HG03457 (cell line): ENCODE results near the gene MIER1.
"Not testable (repeated sequence)": the region's sequence is repeated elsewhere in the genome, so short reads cannot be mapped to it uniquely, and the experiment has no call there.

Experiments
- ATAC-seq: cut with Tn5 transposase; IDR thresholded peaks from one replicate; pipeline ENCODE4 v1.9.1; 2021; ENCODE audit warnings: moderate number of reproducible peaks; ENCODE audit not compliant: unreplicated experiment

The MIER1 gene

DNA sequence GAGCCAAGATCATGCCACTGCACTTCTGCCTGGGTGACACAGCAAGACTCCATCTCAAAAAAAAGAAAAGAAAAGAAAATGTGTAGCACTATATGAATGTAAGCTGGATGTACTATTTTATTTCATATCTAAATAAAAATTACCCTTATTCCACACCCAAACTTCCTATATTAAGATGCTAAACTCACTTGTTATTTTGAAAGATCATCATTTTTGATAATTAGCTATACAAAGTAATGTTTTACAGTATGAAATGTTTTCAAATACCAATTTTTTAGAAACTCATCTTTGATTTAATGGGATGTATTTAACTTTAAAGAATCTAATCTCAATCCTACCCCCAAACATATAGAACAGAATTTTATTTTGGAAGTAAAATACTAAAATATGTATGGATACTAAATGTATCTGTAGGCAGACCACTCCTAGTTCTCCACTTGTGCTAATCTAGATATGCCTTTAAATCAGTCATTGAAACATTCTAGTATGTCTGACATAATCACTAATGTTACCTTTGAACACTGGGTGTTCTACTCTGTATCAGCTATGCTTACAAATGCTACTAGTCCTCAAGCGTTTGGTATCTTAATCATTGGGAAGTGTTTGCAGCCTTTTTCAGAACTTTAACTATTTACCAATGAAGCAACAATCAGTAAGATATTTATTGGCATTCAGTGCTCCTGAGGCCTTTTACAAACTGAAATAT lies 12.9 kb downstream of the MIER1 start:
- no peak for ATAC-seq

DNA sequence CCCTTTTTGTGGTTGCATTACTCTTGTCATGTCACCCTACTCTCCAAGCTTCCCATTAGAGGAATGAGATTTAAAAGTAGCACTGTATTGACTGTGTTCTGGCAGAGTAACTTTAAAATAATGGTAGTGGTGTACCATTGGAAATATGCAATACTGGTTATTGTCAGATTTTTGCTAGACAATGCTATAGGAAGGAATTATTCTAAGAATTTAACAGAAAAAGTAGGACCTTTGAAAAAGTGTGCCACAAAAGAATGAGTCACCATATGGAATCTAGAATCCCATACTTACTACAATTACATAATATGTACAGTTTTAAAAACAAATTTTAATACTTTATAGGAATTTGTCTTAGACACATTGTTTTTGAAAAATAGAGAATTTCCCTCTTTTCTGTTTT lies 13.8 kb downstream of the MIER1 start:
- ATAC-seq, result no peak

DNA sequence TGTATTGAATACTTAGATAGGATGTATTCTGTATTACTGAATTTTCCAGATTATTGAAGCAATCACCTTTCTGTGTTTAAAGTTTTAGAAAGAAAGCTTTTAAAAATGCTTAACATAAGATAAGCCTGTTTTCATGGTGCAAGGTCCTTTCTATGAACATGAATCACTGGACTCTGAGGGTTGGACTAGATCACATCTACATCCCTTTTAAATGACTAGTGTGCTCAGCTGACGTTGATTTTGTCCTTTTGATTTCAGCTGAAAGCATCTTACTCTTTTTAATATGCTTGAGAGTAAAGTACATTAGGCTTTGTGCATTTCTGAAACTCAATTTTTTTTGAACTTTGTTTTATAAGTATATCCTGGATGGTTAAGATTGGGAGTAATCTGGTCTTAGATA lies 16.2 kb downstream of the MIER1 start:
- ATAC-seq, result no peak

DNA sequence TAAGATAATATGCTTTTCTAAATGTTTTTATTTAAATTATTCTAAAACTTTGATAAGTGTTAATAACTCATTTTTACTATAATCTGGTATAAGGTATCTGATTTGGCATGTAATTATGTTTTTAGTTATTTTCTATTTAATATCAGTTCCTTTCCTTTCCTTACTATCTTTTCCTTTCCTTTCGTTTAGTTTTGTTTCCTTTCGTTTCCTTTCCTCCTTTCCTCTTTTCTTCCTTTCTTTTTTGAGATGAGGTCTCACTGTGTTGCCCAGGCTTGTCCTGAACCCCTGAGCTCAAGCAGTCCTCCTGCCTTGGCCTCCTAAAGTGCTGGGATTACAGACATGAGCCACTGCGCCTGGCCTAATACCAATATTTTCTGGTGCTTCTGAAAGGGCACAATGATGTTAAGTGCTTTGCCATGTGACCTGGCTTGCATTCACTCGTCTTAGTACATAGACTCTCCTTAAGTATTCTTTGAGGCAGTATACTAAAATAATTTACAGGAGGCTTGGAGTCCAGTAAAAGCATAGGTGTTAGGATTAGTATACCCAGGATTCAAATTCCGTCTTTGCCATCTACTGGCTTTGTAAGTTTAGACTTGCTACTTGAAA lies 18.7 kb downstream of the MIER1 start:
- ATAC-seq, result no peak

DNA sequence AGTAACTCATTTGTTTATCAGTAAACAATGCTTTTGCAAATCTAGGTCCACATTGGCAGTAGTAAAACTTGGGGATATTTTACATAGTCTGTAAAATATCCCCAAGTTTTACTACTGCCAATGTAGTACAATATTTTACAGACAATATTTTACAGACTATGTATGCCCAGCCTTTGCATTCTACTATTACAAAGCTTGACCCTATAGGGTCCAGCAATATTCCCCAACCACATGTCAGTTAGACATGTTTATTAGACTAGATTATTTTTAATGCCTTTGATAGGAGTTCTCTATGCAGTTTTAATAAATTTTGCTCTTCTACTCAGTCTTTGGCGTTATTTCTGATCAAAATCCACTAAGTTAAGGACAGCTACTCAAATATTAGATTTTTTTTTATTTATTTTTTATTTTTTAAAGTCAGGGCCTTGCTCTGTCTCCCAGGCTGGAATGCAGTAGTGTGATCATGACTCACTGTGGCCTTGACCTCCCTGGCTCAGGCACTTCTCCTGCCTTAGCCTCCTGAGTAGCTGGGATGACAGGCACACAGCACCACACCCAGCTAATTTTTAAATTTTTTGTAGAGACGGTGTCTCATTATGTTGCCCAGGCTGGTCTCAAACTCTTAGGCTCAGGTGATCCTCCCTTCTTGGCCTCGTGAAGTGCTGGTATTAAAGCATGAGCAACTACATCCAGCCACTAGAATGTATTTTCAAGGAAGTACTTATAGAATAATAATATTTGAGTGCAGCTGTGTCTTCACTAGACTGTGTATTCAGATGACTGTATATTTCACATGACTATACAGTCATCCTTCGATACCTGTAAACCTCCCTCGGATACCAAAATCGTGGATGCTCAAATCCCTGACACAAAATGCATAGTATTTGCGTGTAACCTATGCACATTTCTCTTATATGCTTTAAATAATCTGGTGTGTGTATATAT lies 19.8 kb downstream of the MIER1 start:
- no peak for ATAC-seq

- no peak for ATAC-seq
These were observed 20.5 kb downstream of the MIER1 start for GRCh38 chr1:66945316-66945715.

DNA sequence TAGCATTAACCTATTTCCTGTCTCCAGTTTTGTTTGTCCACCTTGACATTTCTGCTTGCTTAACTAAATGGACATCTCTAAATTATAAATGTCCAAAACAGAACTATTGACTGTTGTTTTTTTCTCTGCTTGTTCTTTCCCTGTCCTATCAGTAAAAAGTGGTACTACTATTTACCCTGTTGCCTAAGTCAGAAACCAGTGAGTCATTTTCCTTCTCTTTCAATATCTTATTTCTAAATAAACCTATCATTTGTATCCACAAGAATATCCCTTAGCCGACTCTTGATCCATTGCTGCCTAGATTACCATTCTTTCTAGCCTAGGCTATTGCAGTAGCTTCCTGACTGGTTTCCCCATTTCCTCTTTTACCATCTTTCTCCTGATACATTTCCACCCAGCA lies 22.5 kb downstream of the MIER1 start:
- ATAC-seq, result no peak

DNA sequence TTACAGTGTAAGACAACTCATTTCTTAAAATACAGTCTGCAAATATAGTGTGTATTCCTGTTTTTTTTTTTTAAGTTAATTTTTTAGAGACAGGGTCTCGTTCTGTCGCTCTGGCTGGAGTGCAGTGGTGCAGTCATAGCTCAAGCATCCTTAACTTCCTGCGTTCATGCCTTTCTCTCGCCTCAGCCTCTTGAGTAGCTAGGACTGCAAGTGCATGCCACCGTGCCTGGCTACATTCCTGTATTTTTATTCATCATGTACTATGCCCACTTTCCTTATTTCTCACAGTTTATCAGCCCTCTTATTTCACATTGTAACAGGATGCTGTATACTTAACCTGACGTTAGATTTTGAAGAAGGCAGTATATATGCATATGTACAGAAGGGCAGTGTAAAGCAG lies 26.7 kb downstream of the MIER1 start:
- ATAC-seq, result no peak

- peak; percentile 80 for ATAC-seq
These were observed 29.4 kb downstream of the MIER1 start for GRCh38 chr1:66954208-66954607.

- no peak for ATAC-seq
These were observed 33.1 kb downstream of the MIER1 start for GRCh38 chr1:66957938-66958337.

GRCh38 chr1:66966188-66966873 lies 41.5 kb downstream of the MIER1 start:
- not testable (repeated sequence) for ATAC-seq

DNA sequence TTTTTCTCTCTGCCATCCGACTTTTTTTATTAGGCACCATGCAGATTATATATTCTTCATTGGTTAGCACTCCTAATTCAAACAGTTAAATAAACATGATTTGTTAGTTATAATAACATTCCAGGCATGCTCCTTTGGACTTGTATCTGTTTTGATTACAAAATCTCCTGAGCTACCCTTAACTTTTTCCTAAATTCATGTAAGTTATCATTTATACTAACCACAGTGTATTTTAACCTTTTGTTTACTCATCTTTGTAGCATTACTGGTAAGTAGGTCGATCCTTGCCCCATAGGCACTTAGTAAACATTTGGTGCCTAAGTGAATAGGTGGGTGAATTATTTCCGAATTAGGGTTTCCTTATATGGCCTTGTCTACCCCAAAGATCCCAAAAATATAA lies 43.8 kb downstream of the MIER1 start:
- ATAC-seq, result no peak

- ATAC-seq, result no peak
These were observed 53.4 kb downstream of the MIER1 start for GRCh38 chr1:66978201-66978600.

DNA sequence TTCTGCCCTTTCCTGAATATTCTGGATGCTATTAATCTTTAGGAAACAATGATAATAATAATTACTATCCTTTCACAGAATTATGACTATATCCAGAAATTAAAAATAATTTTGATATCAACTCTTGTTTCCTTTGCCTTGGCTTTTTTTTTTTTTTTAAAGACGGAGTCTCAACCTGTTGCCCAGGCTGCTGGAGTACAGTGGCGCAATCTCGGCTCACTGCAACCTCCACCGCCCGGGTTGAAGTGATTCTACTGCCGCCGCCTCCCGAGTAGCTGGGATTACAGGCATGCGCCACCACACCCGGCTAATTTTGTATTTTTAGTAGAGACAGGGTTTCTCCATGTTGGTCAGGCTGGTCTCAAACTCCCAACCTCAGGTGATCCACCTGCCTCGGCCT lies 54.8 kb downstream of the MIER1 start:
- ATAC-seq, result not testable (repeated sequence)

- no peak for ATAC-seq
These were observed 56.1 kb downstream of the MIER1 start for GRCh38 chr1:66980745-66981367.

DNA sequence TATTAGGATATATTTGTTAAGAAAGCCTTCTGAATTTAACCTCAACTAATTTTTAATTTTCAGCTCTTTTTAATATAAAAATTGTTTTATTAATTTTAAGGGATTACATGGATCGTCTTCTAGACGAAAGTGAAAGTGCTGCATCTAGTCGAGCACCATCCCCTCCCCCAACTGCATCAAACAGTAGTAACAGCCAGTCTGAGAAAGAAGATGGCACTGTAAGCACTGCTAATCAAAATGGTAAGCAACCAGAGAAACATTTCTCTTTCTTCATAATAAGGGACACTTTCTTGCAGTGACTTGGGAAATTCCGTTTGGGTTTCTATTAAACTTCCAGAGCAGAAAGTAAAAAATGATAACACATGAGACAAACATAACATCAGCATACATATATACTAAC lies 56.9 kb downstream of the MIER1 start:
- no peak for ATAC-seq

- ATAC-seq, result peak; percentile 43
These were observed 57.9 kb downstream of the MIER1 start for GRCh38 chr1:66982561-66983260.

GRCh38 chr1:66984491-66984890 lies 59.7 kb downstream of the MIER1 start:
- peak; percentile 85 for ATAC-seq

DNA sequence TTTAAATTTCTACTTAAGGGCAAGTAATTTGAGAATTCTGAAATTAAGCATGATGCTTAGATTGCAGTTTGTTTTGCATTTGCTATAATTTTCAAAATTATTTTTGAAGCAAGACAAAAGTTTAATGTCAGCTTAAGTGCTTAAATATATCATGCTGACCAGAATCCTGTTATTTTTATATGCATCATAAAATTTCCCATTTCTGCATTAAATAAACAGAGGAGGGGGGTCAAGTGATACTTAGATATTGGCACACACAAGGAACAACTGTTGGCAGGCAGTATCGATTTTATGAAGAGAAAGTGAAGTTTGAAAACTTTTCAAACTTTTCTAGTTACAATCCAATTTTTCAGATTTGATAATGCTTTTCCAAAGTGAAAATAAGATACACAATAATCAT lies 61.0 kb downstream of the MIER1 start:
- no peak for ATAC-seq

GRCh38 chr1:66993076-66993475 lies 68.3 kb downstream of the MIER1 start:
- ATAC-seq, result no peak
